A673 (cell line): Measurements from ENCODE around the gene CCL3. TPM values are rescaled to one million over a fixed set of nuclear protein-coding genes. Genes with fewer than 3 reads are reported as not detected.
"Not testable (repeated sequence)": the region's sequence is repeated elsewhere in the genome, so short reads cannot be mapped to it uniquely, and the experiment has no call there.

Source experiments
- BruUV-seq: library from RNA; stranded (reverse); fragments of 400-500 nt; replicated peaks from 2 replicates; lab custom pipeline; 2021; lab: Mats Ljungman, UMichigan
- CTCF ChIA-PET: fragments of 300-600 bp; sonication (Branson Sonifier 250); formaldehyde crosslinking; loops from one replicate; lab custom pipeline; 2022; ENCODE audit warnings: antibody characterized with exemption; lab: Charles Lee
- POLR2A ChIA-PET: fragments of 300-600 bp; sonication (Branson Sonifier 250); formaldehyde crosslinking; loops from one replicate; lab custom pipeline; 2022; ENCODE audit warnings: antibody characterized with exemption; ENCODE audit not compliant: low non-redundant PET; lab: Charles Lee
- DNase-seq: peaks from one replicate; pipeline ENCODE4 v3.0.0-alpha.2; 2015; ENCODE audit warnings: low spot score
- H3K27ac ChIP-seq: fragments of 200-600 bp; sonication (generic); 2 replicates; pipeline ENCODE4 v1.5.1; 2016; ENCODE audit warnings: mixed run types, low read depth, mild to moderate bottlenecking, mixed read lengths, antibody characterized with exemption, low read length; ENCODE audit not compliant: poor library complexity, severe bottlenecking
- H3K27me3 ChIP-seq: fragments of 200-600 bp; sonication (generic); replicated peaks from 2 replicates; pipeline ENCODE4 v1.6.1; 2017; ENCODE audit warnings: mixed run types, low read depth, mild to moderate bottlenecking, mixed read lengths, antibody characterized with exemption, low read length; ENCODE audit not compliant: insufficient read depth, poor library complexity
- H3K36me3 ChIP-seq: fragments of 200-600 bp; sonication (generic); 2 replicates; pipeline ENCODE4 v1.6.1; 2016; ENCODE audit warnings: mixed run types, mild to moderate bottlenecking, mixed read lengths, antibody characterized with exemption, low read length; ENCODE audit not compliant: insufficient read depth, poor library complexity, severe bottlenecking
- H3K4me1 ChIP-seq: fragments of 200-600 bp; sonication (generic); 2 replicates; pipeline ENCODE4 v1.6.1; 2017; ENCODE audit warnings: mixed run types, mild to moderate bottlenecking, mixed read lengths, antibody characterized with exemption, low read length; ENCODE audit not compliant: insufficient read depth, poor library complexity, severe bottlenecking
- H3K4me3 ChIP-seq: fragments of 200-600 bp; sonication (generic); 2 replicates; pipeline ENCODE4 v1.5.1; 2016; ENCODE audit warnings: low read depth, mixed run types, mild to moderate bottlenecking, mixed read lengths, low read length; ENCODE audit not compliant: poor library complexity, severe bottlenecking
- H3K9me3 ChIP-seq: fragments of 200-600 bp; sonication (generic); 2 replicates; pipeline ENCODE4 v1.6.1; 2016; ENCODE audit warnings: mixed run types, low read depth, mild to moderate bottlenecking, mixed read lengths, antibody characterized with exemption, low read length; ENCODE audit not compliant: poor library complexity, severe bottlenecking
- EZH2 ChIP-seq: fragments of 200-600 bp; sonication (generic); IDR thresholded peaks from 2 replicates; pipeline ENCODE4 v1.6.1; 2017; ENCODE audit warnings: borderline replicate concordance, low read depth, mild to moderate bottlenecking, mixed read lengths, antibody characterized with exemption, low read length; ENCODE audit not compliant: poor library complexity, severe bottlenecking
- intact Hi-C: fragments of 100-400 bp; cut with micrococcal nuclease; formaldehyde crosslinking; loops from one replicate; pipeline ENCODE4 v1.10.0; 2022; ENCODE audit not compliant: unreplicated experiment
- total RNA-seq: library from RNA; stranded (reverse); gene quantifications from 2 replicates; pipeline ENCODE4 v1.2.3, GENCODE V29; 2021
- TF ChIP-seq, protein P1 (sequence below): fragments of 300-800, 200-600 bp; sonication (generic); conservative IDR thresholded peaks from 2 replicates; pipeline ENCODE4 v1.5.1; 2017; ENCODE audit warnings: low read depth, mild to moderate bottlenecking, antibody characterized with exemption, low read length, moderate library complexity, mixed read lengths

Gene CCL3
- total RNA-seq, 1 experiment from 2014 or later: not detected

DNA sequence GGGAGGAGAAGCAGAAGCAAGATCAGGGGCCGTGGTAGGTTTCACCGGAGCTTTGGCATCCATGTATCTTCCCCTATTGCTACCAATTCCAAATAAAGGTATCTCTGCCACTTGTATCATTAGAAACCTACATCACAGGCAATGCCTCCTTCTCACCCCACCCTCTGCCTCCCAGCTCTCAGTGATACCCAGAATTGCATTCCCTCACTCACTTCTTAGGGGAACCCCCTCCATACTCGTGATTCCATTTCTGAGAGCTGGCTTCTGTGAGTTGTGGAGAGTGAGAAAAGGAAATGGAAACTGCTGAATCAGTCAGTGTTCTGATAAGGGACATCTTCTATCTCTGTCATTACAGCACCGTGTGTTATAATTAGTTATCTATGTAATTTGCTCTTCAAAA, 2.3 kb upstream of the CCL3 start:
- Histone ChIP-seq H3K27ac (no peak overlapping the region), H3K4me3 (no peak overlapping the region), H3K9me3 (no peaks in the 10 kb centered on the region), H3K36me3 (no peaks in the 10 kb centered on the region), H3K27me3 (no peaks in the 10 kb centered on the region), H3K4me1 (no peaks in the 10 kb centered on the region)
- POLR2A ChIA-PET: no interaction called here
- no TSS peak for BruUV-seq
- no peak for TF ChIP-seq EZH2
- TF ChIP-seq, protein P1, sequence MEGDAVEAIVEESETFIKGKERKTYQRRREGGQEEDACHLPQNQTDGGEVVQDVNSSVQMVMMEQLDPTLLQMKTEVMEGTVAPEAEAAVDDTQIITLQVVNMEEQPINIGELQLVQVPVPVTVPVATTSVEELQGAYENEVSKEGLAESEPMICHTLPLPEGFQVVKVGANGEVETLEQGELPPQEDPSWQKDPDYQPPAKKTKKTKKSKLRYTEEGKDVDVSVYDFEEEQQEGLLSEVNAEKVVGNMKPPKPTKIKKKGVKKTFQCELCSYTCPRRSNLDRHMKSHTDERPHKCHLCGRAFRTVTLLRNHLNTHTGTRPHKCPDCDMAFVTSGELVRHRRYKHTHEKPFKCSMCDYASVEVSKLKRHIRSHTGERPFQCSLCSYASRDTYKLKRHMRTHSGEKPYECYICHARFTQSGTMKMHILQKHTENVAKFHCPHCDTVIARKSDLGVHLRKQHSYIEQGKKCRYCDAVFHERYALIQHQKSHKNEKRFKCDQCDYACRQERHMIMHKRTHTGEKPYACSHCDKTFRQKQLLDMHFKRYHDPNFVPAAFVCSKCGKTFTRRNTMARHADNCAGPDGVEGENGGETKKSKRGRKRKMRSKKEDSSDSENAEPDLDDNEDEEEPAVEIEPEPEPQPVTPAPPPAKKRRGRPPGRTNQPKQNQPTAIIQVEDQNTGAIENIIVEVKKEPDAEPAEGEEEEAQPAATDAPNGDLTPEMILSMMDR: no peak
- CTCF ChIA-PET: no interaction called here
- no peak for DNase-seq
- intact Hi-C loops: no loop called here

DNA sequence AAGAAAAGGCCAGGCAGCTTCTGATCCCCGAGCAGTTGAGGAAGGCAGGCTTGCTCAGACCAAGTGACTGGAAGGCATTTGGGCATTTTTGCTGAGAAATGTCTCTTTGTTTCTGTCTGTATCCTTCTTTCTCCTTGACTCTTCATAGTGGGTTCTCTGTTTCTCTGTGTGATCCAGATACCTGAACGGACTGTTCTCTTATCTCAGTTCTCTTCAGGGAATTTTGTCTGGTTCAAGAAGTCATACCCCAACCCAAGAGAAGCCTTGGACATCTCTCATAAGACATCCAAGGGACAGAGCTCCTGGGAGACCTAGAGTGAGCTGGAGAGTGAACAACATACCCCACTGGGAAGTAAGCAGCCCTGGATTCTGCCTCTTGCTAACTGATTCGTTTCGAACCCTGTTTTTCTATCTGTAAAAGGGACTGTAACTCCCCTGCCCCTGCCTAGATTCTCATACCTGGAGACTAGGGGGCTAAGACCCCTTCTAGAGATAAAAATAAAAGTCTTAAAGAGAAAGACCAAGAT, 541 bp downstream of the CCL3 start:
- H3K36me3 ChIP-seq: no peaks in the 10 kb centered on the region
- POLR2A ChIA-PET: no interaction called here
- CTCF ChIA-PET: no interaction called here
- no peak for DNase-seq
- no TSS peak for BruUV-seq
- H3K9me3 ChIP-seq: no peaks in the 10 kb centered on the region
- no peaks in the 10 kb centered on the region for H3K4me1 ChIP-seq
- H3K4me3 ChIP-seq: no peak overlapping the region
- no peak for TF ChIP-seq EZH2
- TF ChIP-seq, protein P1: no peak
- H3K27ac ChIP-seq: no peak overlapping the region
- H3K27me3 ChIP-seq: no peaks in the 10 kb centered on the region
- intact Hi-C loops: no loop called here

DNA sequence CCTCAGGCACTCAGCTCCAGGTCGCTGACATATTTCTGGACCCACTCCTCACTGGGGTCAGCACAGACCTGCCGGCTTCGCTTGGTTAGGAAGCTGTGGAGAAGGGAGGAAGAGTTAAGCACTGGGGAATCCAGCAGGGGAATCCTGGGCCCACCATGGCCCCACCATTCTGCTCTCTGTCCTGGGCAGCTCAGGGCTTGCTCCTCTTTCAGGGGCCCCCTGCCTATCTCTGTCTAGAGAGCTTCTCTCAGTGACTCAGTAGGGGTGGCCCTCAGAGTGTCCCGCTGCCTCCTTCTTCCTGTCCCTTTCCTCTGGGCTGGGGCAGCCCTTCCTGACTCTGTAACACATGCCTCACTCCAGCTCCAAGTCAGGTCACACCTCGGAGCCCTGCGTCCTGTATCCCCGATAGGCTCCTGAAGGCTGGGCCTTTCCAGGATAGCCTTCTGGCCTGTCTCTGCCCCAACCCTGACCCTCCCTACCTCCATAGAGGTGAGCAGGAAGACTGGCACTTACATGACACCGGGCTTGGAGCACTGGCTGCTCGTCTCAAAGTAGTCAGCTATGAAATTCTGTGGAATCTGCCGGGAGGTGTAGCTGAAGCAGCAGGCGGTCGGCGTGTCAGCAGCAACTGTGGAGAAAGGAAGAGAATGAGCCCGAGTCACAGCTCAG, 1.1 kb downstream of the CCL3 start:
- H3K27me3 ChIP-seq: no peaks in the 10 kb centered on the region
- TF ChIP-seq EZH2: no peak
- TF ChIP-seq, protein P1: no peak
- H3K4me1 ChIP-seq: no peaks in the 10 kb centered on the region
- intact Hi-C loops: no loop called here
- POLR2A ChIA-PET: no interaction called here
- CTCF ChIA-PET: no interaction called here
- no TSS peak for BruUV-seq
- H3K27ac ChIP-seq: no peak overlapping the region
- no peak overlapping the region for H3K4me3 ChIP-seq
- no peaks in the 10 kb centered on the region for H3K36me3 ChIP-seq
- H3K9me3 ChIP-seq: no peaks in the 10 kb centered on the region
- no peak for DNase-seq

DNA sequence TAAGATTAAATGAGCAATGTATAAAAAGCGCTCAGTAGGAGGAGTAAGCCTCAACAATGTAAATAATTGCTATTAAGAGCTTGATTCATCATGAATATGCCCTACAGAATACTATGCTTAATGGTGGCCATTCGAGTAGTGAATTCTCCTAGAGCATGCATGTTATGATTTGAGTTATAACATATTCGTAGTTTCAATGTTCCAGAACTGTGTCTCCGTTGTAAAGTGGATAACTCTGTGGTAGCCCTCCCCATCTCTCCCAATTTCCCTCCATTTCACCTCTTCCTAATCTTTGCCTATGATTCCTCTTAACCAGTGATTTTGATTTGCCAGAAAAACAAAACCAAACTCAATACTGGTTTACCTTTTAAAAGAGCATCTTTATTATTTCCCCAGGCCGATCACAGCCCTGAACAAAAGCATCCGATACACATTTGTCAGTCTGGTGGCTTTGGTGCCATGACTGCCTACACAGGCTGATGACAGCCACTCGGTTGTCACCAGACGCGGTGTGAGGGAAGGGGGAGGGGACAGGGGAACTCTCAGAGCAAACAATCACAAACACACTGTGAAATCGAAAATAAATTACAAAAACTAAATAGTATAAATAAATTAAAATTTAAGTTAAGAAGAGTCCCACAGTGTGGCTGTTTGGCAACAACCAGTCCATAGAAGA, 1.9 kb downstream of the CCL3 start:
- CTCF ChIA-PET, H3K27ac ChIP-seq, H3K27me3 ChIP-seq, H3K4me3 ChIP-seq, H3K4me1 ChIP-seq, BruUV-seq, DNase-seq, H3K36me3 ChIP-seq, POLR2A ChIA-PET, H3K9me3 ChIP-seq, intact Hi-C loops: not testable (repeated sequence)

DNA sequence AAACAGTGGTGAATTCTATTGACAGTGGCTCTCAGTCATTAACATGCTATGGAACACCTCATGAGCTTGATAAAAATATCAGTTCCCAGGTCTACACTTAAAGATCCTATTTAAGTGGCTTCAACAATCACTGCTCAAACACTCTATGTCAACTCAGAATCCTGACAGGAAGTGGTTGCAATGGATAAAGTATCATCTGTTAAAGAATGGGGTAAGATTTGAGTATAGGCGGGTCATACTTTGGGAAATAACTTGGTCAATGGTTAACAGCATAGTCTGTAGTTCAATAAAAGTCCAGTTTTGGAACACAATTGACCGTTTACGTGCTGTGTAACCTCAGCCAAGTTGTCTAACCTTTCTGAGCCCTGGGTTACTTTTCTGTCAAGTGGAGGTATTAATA, 2.5 kb downstream of the CCL3 start:
- POLR2A ChIA-PET, H3K4me1 ChIP-seq, BruUV-seq, H3K9me3 ChIP-seq, H3K27ac ChIP-seq, intact Hi-C loops, CTCF ChIA-PET, H3K36me3 ChIP-seq, H3K4me3 ChIP-seq, DNase-seq, H3K27me3 ChIP-seq: not testable (repeated sequence)
